NT2/D1 (cell line): ENCODE results near the gene REPS2.

Experiments
- YY1 ChIP-seq: IDR thresholded peaks from 2 replicates; pipeline ENCODE4 v1.6.1; 2011; ENCODE audit not compliant: insufficient read length, insufficient read depth
- ZNF274 ChIP-seq: IDR thresholded peaks from 2 replicates; pipeline ENCODE4 v1.6.1; 2011; ENCODE audit warnings: mild to moderate bottlenecking, low read depth, low read length

GRCh38 chrX:16958356-16958755 lies 11.9 kb downstream of the REPS2 start:
- TF ChIP-seq ZNF274 = no peak
- no peak for TF ChIP-seq YY1
